Measurements from ENCODE around the gene PDE3B.

GRCh38 chr11:14751975-14752407 lies 108.4 kb downstream of the PDE3B start:
- TF ChIP-seq POLR2A (IDR thresholded peaks at IDR 0.05; ENCODE audit: control extremely low read depth in 1 of 2, low read depth in 2 of 2, low read length in 2 of 2): no peak
- no peak for TF ChIP-seq CTCF (IDR thresholded peaks at IDR 0.05; ENCODE audit: control extremely low read depth in 1 of 3, insufficient read depth in 1 of 3, low read depth in 1 of 3, low read length in 3 of 3)
- no peak for TF ChIP-seq EP300 (IDR thresholded peaks at IDR 0.05; ENCODE audit: borderline replicate concordance in 1 of 2, low read depth in 2 of 2, low read length in 2 of 2)
- no peak for TF ChIP-seq EZH2 (IDR thresholded peaks at IDR 0.05; ENCODE audit: low read depth, low read length, severe bottlenecking)

All from H1 (cell line).